HG03045 (cell line): ENCODE data around the gene SATB2.

ENCODE experiments used
- ATAC-seq: cut with Tn5 transposase; IDR thresholded peaks from one replicate; pipeline ENCODE4 v1.9.1; 2021; ENCODE audit warnings: mild to moderate bottlenecking, moderate library complexity; ENCODE audit not compliant: unreplicated experiment

Gene SATB2

GRCh38 chr2:199336546-199336945, 121.2 kb downstream of the SATB2 start:
- ATAC-seq, result no peak

DNA sequence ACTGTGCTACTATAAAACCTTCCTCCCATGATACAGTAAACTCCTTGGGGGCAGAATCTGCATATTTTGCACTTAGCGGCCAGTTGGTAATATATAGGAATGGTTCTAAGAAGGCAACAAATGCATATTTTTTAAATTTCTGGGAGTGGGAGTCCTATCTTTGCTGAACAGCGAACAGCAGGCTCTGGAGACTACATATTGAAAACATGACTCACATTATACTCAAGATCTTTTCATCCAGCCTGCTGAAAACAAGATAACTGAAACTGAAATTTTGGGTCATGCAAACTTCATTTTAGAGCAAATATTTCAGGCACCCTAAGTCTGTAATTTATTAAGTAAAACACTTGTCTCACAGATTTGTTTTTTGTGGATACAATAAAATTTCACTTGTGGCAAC, 122.2 kb downstream of the SATB2 start:
- ATAC-seq, result no peak

DNA sequence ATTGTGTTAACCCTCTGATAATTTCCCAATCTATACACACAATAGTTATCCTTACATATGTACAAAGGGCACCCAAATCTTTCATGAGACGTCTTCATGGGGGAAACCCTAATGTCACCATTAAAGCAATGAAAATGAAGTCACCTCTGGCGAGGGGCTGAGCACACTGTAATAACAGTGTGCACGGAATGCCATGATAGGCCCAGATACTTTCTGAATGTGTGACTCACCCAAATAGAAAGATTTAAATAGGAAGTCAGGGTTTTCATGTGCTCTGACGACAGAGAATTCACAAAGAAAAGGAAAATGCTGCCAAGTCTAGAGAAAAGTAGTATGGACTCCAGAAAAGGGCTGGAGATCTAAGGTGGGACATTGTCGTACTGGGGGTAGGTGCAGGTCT, 128.3 kb downstream of the SATB2 start:
- no peak for ATAC-seq

DNA sequence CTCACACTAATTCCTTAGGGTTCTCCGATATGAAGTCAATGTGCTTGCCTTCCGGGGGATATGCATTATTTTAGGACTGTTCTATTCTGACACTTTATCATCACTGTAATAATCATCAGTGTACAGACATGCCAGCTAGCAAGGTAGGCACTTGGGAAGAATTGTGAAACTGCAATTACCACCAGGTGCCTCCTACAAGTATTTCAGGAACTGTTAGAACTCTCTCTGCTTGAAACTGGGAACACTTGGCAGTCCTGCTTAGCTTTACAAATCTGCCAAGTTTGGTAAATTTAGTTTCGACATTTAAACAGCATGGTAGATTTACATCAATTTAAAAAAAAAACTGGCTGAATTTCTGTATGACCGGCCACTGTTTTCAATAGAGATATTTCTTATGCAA, 128.7 kb downstream of the SATB2 start:
- ATAC-seq, result no peak

- ATAC-seq, result no peak
Measured at GRCh38 chr2:199325881-199326280, 131.9 kb downstream of the SATB2 start.

GRCh38 chr2:199322151-199322550, 135.6 kb downstream of the SATB2 start:
- no peak for ATAC-seq

DNA sequence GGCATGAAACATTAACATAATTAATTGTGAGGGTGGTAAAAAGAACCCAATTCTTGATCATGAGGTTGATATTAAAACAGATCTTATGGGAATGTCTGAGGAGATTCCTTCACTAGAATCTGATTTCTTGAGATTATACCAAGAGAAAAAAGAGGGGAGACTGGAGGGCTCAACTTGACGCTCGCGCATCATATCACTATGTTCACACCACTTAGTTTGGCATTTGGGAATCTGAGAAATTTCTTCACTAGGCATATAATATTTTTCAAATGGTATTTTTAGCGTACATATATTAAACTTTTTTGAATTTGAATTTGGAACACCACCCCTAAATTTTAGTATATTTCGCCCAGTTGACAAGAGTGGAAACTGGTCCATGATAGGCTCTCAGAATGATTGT, 140.1 kb downstream of the SATB2 start:
- ATAC-seq, result no peak

DNA sequence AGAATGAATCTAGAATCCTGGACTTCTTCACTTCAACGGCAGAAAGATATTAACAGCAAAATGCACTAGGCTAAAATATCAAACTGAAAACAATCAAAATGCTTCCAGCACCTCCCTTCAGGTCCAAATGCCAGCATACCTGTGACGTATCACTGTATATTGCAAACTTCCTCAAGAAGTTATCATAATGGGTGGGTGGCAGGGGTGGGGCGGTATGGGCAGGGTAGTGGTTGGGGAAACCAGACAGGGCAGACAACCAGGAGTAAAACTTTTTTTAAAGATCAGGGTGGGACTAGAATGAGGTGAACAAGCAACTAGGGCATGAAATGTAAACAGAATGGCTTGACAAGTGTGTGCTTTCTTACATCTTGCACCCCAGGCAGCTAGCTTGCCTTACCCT, 140.9 kb downstream of the SATB2 start:
- ATAC-seq, result no peak

DNA sequence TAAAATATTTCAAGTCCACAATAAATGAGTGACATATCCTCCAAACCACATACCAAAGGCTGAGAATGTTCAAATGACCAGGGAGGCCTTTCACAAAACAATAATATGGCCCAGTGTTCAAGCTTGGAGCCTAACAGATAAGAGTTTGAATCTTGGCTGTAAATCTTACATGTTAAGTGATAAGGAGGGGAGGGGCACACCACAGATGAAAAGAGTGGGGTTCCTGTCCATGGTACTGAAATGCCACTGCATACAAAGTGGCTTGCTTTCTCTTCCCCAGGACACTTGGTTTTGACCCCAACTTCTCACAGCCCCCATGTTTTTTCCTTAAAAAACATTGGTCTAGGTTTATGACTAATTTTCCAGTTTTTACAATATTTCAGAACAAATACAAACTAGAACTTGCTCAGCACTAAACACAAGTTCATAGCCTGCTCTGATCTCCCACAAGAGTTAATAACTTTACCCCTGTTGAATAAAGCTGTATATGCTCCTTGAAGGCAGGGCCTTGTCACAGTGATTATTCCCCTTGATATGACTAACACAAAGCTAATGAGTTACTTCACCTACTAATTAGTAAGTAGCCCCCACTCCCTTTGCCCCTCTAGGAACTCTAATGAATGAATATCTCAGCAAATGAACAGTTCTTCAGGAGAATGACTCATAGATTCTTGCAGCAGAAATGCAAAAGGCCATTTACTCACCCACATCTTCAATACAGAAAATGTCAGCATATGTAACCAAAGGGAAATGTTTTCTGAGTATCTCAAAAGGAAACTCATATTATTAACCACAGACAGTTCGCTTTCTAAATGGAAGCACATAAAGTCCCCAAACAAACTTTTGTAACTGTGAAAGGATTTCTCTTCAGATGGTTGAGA, 142.2 kb downstream of the SATB2 start:
- ATAC-seq, result no peak

DNA sequence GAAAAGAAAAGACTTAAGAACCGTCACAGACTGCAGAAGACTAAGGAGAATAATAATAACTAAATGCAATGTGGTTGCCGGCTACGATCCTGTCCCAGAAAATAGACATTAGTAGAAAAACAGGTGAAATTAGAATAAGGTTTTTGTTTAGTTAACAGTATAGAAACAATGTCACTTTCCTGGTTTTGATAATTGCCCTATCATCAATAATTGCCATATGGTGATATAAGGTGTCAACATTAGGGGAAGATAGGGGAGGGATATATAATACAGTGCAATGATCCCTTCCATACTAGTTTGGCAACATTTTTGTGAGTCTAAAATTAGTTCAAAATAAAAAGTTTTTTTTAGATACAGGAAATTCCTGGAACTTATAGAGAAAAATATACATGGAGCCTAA, 144.8 kb downstream of the SATB2 start:
- no peak for ATAC-seq

- ATAC-seq, result no peak
Measured at GRCh38 chr2:199310771-199311585, 146.8 kb downstream of the SATB2 start.

GRCh38 chr2:199309973-199310372, 147.8 kb downstream of the SATB2 start:
- no peak for ATAC-seq

GRCh38 chr2:199309411-199309810, 148.3 kb downstream of the SATB2 start:
- ATAC-seq, result no peak

GRCh38 chr2:199308567-199308966, 149.2 kb downstream of the SATB2 start:
- no peak for ATAC-seq

DNA sequence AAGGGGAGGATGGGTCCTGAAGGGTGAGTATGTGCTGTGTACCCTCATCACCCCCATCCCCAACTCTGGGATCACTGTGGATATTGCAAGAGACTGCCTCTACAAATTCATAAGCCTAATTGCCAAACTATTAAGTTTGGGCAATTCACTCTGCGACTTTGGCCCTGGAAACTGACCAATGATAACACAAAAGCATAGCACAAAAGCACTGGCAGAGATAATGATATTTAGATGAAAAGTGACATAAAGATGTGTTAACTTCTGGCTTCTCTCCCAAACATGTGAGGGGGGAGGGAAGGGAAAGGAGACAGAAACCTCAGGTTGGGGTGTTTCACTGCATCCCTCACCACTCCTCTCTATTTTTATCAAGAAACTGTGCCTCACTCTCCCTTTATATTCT, 150.3 kb downstream of the SATB2 start:
- ATAC-seq, result no peak

- no peak for ATAC-seq
Measured at GRCh38 chr2:199306116-199306515, 151.6 kb downstream of the SATB2 start.

GRCh38 chr2:199303728-199304177, 154.0 kb downstream of the SATB2 start:
- no peak for ATAC-seq

GRCh38 chr2:199302851-199303250, 154.9 kb downstream of the SATB2 start:
- no peak for ATAC-seq

- ATAC-seq, result no peak
Measured at GRCh38 chr2:199288424-199288823, 169.3 kb downstream of the SATB2 start.

DNA sequence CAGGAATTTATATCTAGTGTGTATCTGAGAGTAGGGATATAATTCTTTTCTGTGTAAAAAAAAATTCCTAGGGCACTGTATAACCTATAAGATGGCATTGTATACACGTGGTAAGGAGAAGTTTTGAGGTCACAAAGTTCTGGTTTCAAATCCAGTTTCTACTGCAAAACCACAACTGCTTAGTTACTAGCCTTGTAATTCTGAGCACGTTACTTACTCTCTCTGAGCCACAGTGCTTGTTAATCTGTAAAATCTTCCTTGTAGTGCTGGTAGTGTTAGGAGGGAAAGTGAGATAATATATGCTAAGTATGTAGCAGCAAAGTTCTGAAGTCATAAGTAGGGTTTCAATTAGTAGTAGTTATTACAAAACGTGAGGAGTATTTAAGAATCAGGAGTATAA, 175.4 kb downstream of the SATB2 start:
- ATAC-seq, result no peak

- no peak for ATAC-seq
Measured at GRCh38 chr2:199279146-199279545, 178.6 kb downstream of the SATB2 start.

GRCh38 chr2:199278099-199278498, 179.6 kb downstream of the SATB2 start:
- ATAC-seq, result no peak
